Hepatocyte (in vitro differentiated cells): ENCODE data around the gene OR52I2. TPM values are rescaled to one million over a fixed set of nuclear protein-coding genes. Genes with fewer than 3 reads are reported as not detected.
A peak's percentile ranks its signal among the peaks of the same experiment; 100 is the strongest.

Experiments used
- DNase-seq: peaks from one replicate; pipeline ENCODE4 v3.0.0-alpha.2; 2016; ENCODE audit warnings: low spot score
- H2AFZ ChIP-seq: fragments of 200-600 bp; sonication (generic); 2 replicates; pipeline ENCODE4 v1.6.0; 2016; ENCODE audit warnings: antibody characterized with exemption, mild to moderate bottlenecking
- H3K27ac ChIP-seq: fragments of 200-600 bp; sonication (generic); 2 replicates; pipeline ENCODE4 v1.5.1; 2016; ENCODE audit warnings: mild to moderate bottlenecking
- H3K27me3 ChIP-seq: fragments of 200-600 bp; sonication (generic); 2 replicates; pipeline ENCODE4 v1.6.1; 2016
- H3K36me3 ChIP-seq: fragments of 200-600 bp; sonication (generic); replicated peaks from 2 replicates; pipeline ENCODE4 v1.5.1; 2016; ENCODE audit warnings: low read depth; ENCODE audit not compliant: insufficient read depth
- H3K4me1 ChIP-seq: fragments of 200-600 bp; sonication (generic); 2 replicates; pipeline ENCODE4 v1.5.1; 2016; ENCODE audit warnings: mild to moderate bottlenecking, moderate library complexity; ENCODE audit not compliant: insufficient read depth
- H3K4me2 ChIP-seq: fragments of 200-600 bp; sonication (generic); 2 replicates; pipeline ENCODE4 v1.6.0; 2016
- H3K4me3 ChIP-seq: fragments of 200-600 bp; sonication (generic); 2 replicates; pipeline ENCODE4 v1.5.1; 2016; ENCODE audit warnings: mild to moderate bottlenecking
- H3K79me2 ChIP-seq: fragments of 200-600 bp; sonication (generic); 2 replicates; pipeline ENCODE4 v1.6.0; 2017; ENCODE audit warnings: mild to moderate bottlenecking
- H3K9me2 ChIP-seq: fragments of 200-600 bp; sonication (generic); replicated peaks from 2 replicates; pipeline ENCODE4 v1.6.0; 2017; ENCODE audit warnings: mild to moderate bottlenecking; ENCODE audit not compliant: insufficient read depth
- H3K9me3 ChIP-seq: fragments of 200-600 bp; sonication (generic); 2 replicates; pipeline ENCODE4 v1.5.1; 2016; ENCODE audit warnings: low read depth, mild to moderate bottlenecking
- H4K20me1 ChIP-seq: fragments of 200-600 bp; sonication (generic); 2 replicates; pipeline ENCODE4 v1.6.0; 2016; ENCODE audit warnings: mild to moderate bottlenecking; ENCODE audit not compliant: insufficient read depth, poor library complexity, severe bottlenecking
- CTCF ChIP-seq: fragments of 200-600 bp; sonication (generic); IDR thresholded peaks from 2 replicates; pipeline ENCODE4 v1.5.1; 2016; ENCODE audit warnings: antibody characterized with exemption, mild to moderate bottlenecking; ENCODE audit not compliant: poor library complexity
- EZH2 ChIP-seq: fragments of 200-600 bp; sonication (generic); IDR thresholded peaks from 2 replicates; pipeline ENCODE4 v1.6.1; 2016; ENCODE audit warnings: antibody characterized with exemption, mild to moderate bottlenecking, borderline replicate concordance
- EZH2phosphoT487 ChIP-seq: fragments of 200-600 bp; sonication (generic); IDR thresholded peaks from one replicate; pipeline ENCODE4 v1.6.1; 2018; ENCODE audit warnings: antibody characterized with exemption, mild to moderate bottlenecking, low read depth, moderate library complexity; ENCODE audit not compliant: unreplicated experiment, severe bottlenecking
- WGBS: methylation state at CpG from one replicate; pipeline ENCODE4 v1.1.6; 2016; ENCODE audit warnings: low lambda C conversion rate; ENCODE audit errors: missing lambda C conversion rate; 5-methylcytosine and 5-hydroxymethylcytosine counted together
- polyA plus RNA-seq: library from polyadenylated mRNA; unstranded; fragments of >200 nt; fragmentation: Nextera tagmentation; extraction: Ambion mirVana; gene quantifications from 2 replicates; pipeline ENCODE4 v1.2.1, GENCODE V29; 2016
- total RNA-seq: library from RNA; depleted of rRNA; stranded (reverse); fragments of >200 nt; gene quantifications from 2 replicates; pipeline ENCODE4 v1.2.3, GENCODE V29; 2014

Gene OR52I2
- total and polyA plus RNA-seq, 2 experiments from 2014 or later, result not detected

DNA sequence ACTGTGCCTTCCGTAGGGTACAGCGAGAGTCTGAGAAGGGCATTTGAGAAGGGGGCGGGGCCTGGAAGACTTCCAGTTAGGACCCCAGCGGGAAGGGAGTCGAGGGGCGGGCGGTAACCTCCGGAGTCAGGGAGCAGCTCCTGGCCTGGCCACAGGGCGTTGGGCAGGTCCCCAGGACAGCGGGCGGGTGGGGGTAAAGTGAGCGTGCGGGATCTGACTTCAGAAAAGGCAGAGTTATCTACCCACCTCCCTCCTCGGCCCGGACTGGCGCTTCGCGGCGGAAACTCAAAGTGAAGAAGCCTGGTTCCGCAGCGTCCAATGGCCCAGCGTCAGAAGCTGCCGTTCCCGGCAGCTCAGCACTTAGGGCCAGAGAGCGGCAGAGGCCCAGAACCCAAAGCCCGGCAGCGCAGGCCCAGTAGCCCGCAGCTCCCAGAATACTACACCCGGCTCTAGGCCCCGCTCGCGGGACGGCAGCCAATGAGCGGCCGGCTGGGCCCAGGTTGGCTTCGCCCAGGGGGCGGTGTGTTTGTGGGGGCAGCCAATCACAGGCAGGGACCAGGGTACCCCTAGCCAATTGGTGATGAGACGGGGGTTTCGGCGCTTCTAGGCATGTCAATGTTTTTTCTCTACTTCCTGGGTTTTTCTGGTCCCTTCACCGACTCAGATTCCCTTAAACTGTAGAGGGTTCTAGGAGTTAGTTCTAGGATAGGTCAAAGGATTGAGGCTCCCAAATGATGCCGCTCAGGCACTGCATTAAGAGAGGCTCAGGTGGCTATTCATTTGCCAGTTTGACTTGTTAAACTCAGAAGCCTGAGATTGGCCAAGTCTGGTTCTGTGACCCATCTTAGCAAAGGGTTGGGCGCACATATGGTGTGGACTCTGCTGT, 26.5 kb downstream of the OR52I2 start, which contains the start of gene TRIM68:
Gene TRIM68 (minus strand): TSS at position 451 of the 886 bp plus-strand sequence. CDS start 2,727 bp downstream, outside the sequence.
- H3K27me3 ChIP-seq, result no peaks in the 10 kb centered on the region
- peak; percentile 97 for DNase-seq
- WGBS, result 5% methylated on average over 40 of the region's 43 CpGs
- peak within 1 kb of the TSS; percentile 58 for H3K4me3 ChIP-seq
- no peaks in the 10 kb centered on the region for H3K9me2 ChIP-seq
- TF ChIP-seq EZH2, result no peak
- TF ChIP-seq CTCF, result no peak
- no peak for TF ChIP-seq EZH2phosphoT487
- no peaks in the 10 kb centered on the region for H3K36me3 ChIP-seq
- H3K4me2 ChIP-seq, result peak within 1 kb of the TSS; percentile 85
- no peaks in the 10 kb centered on the region for H4K20me1 ChIP-seq
- peaks cover 13% of the 10 kb centered on the region for H3K4me1 ChIP-seq
- peak within 1 kb of the TSS; percentile 93 for H2AFZ ChIP-seq
- peak within 1 kb of the TSS; percentile 92 for H3K27ac ChIP-seq
- H3K79me2 ChIP-seq, result peaks cover 19% of the 10 kb centered on the region
- no peaks in the 10 kb centered on the region for H3K9me3 ChIP-seq

GRCh38 chr11:4610258-4610935, 28.9 kb downstream of the OR52I2 start:
- no peaks in the 10 kb centered on the region for H3K9me2 ChIP-seq
- TF ChIP-seq EZH2phosphoT487 (no peak), EZH2 (no peak), CTCF (no peak)
- 69% methylated on average over 3 of the region's 3 CpGs for WGBS
- H3K4me1 ChIP-seq, result peaks cover 13% of the 10 kb centered on the region
- H2AFZ ChIP-seq, result peak overlapping the region; percentile 16
- no peaks in the 10 kb centered on the region for H3K9me3 ChIP-seq
- no peaks in the 10 kb centered on the region for H3K36me3 ChIP-seq
- no peaks in the 10 kb centered on the region for H3K27me3 ChIP-seq
- DNase-seq, result no peak
- H4K20me1 ChIP-seq, result no peaks in the 10 kb centered on the region
- H3K4me2 ChIP-seq, result no peak overlapping the region
- H3K27ac ChIP-seq, result no peak overlapping the region
- peaks cover 16% of the 10 kb centered on the region for H3K79me2 ChIP-seq
- H3K4me3 ChIP-seq, result no peak overlapping the region

GRCh38 chr11:4611986-4612385, 30.4 kb downstream of the OR52I2 start:
- no peak overlapping the region for H2AFZ ChIP-seq
- no peak overlapping the region for H3K4me2 ChIP-seq
- no peaks in the 10 kb centered on the region for H3K9me3 ChIP-seq
- H3K9me2 ChIP-seq, result no peaks in the 10 kb centered on the region
- H3K4me1 ChIP-seq, result peaks cover 2% of the 10 kb centered on the region
- no peaks in the 10 kb centered on the region for H3K36me3 ChIP-seq
- DNase-seq, result no peak
- no peak overlapping the region for H3K27ac ChIP-seq
- H4K20me1 ChIP-seq, result no peaks in the 10 kb centered on the region
- WGBS, result 82% methylated on average over 2 of the region's 2 CpGs
- H3K4me3 ChIP-seq, result no peak overlapping the region
- no peak for TF ChIP-seq CTCF
- H3K79me2 ChIP-seq, result peaks cover 3% of the 10 kb centered on the region
- no peaks in the 10 kb centered on the region for H3K27me3 ChIP-seq
